Hindlimb muscle (tissue), 1 donor: ENCODE results near the gene TSPAN17. TPM values are rescaled to one million over a fixed set of nuclear protein-coding genes. Genes with fewer than 3 reads are reported as not detected.

Experiments used
- DNase-seq: peaks from one replicate; pipeline ENCODE4 v3.0.0-alpha.2; 2013
- polyA plus RNA-seq: library from polyadenylated mRNA; unstranded; fragments of 120-200 nt; gene quantifications from one replicate; pipeline ENCODE4 v1.2.1, GENCODE V29; 2013; ENCODE audit not compliant: insufficient read length

TSPAN17 gene
- polyA plus RNA-seq, 1 donor = 26.6 TPM

DNA sequence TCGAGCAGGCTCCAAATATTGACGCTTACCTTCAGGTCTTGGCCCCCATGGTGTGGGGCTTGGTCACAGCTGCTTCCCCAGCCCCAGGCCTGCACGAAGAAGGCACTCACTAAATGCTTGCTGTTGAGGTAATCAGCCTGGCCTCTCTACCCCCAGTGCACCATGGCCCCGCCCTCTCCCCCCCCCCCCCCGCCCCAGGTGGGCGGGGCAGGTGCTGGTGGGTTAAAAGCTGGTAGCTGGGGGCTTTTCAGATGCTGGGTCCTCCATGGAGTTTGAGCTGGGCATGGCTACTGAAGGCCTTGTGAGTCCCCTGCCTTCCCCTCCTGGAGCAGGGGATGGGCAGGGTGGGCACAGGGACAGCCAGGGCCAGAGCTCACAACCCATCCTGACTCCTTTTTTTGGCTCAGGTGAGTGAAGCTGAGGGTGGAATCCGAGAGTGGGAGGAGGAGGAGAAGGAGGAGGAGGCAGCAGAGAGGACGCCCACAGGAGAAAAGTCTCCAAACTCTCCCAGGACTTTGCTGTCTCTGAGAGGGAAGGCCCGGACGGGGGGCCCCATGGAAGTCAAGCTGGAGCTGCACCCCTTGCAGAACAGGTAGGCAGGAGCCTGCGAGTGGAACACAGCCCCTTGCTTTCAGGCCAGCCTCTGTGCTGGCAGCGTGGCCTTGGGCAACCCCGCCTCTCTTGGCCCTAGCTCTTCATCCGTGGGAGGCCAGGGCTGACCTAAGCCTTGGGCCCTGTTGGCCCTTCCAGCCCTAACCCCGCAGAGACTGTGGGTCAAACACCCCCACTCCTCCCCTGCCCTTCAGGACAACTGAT lies 4.4 kb upstream of the TSPAN17 start:
- DNase-seq = no peak

DNA sequence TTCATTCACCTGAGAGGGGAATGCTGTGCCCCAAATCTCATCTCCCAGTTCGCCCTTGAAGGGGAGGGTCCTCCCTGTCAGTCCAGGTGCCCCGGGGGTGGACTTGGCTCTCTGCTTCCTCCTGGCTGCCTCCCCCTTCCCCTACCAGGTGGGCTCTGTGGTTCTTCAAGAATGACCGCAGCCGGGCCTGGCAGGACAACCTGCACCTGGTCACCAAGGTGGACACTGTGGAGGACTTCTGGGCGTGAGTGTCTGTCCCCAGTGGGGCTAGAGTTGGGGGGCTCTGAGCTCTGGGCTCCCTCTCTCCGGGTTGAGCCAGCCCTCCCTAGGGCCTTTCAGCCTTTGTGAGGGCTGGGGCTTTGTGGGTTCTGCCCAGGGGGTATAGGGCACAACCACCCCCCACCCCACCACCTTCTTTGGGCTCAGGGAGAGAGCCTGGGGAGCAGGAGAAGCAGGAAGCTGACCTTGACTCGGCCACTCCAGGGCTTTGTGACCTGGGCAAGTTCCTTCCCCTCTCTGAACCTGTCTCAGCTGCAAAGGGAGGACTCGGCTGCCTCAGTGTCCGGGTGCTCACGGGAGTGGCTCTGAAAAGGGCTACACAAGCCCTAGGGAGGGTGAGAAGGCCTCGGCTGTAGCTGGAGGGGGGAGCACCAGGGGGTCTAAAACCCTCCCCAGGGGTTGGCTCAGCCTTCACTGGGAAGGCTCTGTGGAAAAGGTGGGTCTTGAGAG lies 3.6 kb upstream of the TSPAN17 start:
- no peak for DNase-seq

DNA sequence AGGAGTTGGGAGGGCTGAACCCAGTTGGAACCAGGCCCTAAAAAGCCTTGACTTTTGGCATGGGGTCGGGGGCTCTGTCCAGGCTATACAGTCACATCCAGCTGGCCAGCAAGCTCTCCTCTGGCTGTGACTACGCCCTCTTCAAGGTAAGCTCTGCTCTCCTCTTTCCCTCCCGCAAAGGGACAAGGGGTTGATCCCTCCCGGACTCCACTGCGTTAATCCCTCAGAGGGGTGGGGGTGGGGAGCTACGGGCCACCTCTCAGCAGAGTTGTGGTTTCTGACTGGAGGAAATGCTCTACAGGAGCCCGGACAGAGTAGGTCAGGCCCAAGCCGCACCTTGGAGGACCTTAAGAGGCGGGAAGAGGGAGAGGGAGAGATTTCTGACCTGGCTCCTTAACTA lies 3.0 kb upstream of the TSPAN17 start:
- DNase-seq = no peak

DNA sequence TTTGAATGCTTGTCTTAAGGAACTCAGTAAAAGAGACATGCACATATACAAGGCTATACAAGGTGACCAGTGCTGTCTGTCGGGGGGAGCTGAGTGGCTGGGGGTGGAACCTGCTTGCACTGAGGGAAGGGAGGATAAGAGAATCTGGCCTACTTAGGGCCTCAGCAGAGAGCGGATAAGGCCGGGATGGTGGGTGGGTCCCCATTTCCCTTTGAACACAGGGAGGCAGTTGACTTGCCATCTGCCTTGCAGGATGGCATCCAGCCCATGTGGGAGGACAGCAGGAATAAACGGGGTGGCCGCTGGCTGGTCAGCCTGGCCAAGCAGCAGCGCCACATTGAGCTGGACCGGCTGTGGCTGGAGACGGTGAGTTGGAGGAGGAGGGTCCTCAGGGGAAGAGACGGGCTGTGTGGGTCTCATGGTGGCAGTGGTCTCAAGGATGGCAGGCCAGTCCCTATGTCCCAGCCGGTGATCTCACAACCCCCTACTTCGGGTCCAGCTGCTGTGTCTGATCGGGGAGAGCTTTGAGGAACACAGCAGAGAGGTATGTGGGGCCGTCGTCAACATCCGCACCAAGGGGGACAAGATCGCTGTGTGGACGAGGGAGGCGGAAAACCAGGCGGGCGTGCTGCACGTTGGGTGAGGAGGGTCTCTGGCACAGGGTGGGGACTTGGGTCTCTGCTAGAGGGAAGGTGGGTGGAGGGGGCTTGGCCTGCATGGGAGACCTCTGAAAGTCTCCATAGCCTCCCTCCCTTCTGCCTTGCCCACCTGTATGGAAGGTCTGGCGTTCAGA lies 2.2 kb upstream of the TSPAN17 start:
- DNase-seq = no peak

DNA sequence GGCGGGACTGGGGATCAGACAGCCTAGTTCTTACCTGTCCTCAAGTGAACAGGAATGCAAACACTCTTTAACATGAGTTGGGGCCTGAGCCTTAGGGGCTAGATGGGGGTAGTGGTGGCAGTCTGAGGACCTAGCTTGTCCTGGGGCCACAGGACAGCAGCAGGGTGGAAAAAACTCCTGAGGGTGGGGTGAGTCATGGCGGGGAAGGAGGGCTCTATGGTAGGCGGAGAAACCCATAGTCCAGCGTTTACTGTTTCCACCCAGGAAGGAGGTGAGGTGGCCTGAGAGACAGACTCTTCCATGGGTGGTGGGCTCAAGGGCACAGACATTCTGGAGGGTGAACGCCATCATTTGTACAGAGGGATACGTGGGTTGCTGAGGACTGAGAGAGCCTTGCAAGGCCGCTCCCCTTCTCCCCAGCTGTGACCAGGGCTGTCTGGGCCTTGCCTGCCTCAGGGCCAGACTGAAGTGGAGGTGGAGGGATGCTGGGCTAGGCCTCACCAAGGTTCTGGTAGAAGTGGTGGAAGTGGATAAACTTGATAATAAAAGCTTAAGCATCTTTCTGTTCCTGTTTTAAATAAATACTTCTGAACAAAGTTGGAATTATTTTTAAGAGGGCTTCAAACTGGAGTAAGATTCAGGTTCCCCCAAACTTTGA lies 1.1 kb upstream of the TSPAN17 start:
- no peak for DNase-seq

DNA sequence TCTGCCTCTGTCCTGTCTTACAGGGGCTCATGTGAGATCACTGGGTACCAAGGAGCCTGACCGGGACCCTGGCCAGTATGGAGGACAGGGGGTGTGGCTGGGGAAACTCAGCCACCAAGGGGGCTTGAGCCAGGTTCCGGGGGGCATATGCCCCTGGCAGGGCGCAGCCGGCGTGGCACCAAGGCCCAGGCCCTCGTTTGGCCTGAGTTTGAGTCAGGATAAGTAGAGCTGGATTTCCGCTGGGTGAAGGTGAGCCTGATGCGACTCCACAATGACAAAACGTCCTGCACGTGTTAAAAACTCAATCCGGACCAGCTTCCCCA lies 616 bp upstream of the TSPAN17 start:
- no peak for DNase-seq

DNA sequence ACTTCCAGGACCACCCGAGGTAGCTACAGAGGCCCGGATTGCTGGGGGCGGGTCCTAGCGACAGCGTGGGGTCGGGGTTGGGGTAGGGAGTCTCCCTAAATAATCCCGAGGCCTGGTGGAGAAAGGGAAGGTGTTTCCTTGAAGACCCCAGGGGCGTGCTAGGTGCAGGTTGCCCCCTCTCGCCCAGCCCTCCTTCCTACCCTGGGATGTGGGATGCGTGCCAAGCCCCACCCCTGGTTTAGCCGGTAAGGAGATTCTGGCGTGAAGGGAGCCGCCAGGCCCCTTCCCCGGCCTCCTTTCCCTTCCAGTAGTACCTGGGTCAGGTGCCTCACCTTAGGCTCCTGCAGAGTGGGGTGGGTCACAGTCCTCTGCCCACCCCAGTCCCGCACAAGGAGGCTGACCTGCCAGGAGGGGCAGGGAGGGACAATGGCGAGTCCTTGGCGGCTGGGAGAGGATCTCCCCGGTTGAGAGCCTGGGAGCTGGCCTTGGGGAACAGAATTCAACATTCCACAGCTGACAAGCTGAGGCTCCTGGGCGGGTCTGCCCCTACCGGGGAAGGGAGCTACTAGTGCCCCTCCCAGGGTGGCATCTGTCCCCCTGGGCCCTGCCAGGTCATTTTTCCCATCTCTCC lies 674 bp downstream of the TSPAN17 start:
- DNase-seq = peak; percentile 43

DNA sequence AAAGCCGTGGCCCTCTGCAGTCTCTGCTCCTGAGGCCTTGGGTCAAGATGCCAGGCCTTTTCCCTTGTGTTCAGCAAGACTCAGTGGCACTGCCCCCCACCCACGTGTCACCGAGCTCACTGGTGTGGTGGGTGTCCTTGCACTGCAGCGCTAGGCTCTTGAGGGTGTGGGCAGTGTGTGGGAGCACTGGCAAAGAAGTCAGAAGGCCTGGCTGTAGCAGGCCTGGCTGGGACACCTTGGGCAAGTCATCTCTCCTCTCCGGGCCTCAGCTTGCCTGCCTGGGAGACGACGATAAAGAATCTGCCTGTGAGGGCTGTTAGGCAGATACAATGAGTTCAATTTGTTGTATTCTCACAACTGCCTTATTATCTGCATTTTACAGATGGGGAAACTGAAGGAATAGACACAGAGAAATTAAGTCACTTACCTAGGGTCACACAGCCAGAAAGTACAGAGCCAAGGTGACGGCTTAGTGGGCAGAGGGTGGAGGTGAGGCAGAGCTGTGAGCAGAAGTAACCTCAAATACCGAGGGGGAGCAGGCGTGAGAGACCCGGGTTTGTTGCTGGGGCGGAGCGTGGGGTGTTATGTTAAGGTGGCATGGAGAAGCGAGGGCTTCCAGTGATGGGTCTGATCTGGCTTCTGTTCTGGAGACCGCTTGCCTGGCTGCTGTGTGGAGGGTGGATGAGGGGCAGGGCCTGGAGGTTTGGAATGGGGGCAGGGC lies 1.4 kb downstream of the TSPAN17 start:
- no peak for DNase-seq

DNA sequence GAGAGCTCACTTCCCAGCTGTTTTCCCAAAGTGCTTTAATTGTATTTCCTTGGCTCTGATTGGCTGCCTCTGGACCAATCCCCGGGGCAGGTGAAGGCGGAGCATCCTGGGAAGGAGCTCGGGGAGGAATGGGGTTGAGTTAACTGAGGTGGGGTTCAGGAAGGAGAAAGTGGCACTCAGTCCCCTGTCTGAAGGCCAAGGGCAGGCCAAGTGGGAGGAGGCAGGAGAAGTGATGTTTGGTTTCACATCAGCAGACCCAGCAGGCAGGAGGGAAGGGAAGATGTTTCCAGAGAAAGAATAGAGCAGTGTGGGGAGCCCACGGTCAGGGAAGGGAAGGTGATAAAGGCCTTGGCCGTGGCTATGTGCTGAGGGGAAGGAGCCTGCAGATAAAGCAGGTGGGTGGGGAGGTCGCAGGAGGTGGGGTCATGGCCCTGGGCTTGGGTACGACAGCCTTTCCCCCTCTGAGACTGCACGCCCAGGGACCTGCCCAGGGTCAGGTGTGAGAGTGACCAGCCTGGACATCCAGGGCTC lies 3.1 kb downstream of the TSPAN17 start:
- DNase-seq = no peak

DNA sequence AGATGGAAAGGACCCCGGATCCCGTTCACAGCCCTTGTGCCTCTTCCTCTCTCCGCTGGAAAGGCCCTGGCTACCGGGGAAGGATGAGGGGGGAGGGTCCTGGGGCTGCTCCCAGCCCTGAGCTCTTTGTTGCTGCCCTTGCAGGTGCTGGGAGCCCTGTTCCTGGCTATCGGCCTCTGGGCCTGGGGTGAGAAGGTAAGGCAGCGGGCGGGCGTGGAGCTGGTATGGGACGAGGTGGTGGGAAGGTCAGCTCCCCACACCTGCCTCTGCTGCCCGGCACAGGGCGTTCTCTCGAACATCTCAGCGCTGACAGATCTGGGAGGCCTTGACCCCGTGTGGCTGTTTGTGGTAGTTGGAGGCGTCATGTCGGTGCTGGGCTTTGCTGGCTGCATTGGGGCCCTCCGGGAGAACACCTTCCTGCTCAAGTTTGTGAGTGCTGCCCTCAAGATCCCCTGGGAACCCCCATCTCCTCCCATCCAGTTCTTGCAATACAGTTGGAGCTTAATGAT lies 4.2 kb downstream of the TSPAN17 start:
- DNase-seq = no peak

DNA sequence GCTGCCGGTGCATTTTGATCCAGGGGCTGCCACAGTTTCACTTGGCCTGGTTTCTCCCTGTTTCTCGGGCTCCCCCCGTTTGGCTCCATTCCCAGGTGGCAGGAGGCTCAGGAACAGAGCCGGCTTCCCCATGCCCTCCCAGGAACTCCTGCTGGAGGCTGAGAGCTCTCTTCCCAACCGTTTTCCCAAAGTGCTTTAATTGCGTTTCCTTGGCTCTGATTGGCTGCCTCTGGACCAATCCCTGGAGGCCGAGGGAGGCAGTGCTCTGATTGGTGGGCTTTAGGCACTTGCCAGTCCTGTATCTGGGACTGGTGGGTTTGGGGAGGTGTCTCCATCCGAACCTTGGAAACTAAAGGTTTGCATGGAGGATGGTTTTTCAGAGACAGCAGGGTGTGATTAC lies 4.9 kb downstream of the TSPAN17 start:
- no peak for DNase-seq

DNA sequence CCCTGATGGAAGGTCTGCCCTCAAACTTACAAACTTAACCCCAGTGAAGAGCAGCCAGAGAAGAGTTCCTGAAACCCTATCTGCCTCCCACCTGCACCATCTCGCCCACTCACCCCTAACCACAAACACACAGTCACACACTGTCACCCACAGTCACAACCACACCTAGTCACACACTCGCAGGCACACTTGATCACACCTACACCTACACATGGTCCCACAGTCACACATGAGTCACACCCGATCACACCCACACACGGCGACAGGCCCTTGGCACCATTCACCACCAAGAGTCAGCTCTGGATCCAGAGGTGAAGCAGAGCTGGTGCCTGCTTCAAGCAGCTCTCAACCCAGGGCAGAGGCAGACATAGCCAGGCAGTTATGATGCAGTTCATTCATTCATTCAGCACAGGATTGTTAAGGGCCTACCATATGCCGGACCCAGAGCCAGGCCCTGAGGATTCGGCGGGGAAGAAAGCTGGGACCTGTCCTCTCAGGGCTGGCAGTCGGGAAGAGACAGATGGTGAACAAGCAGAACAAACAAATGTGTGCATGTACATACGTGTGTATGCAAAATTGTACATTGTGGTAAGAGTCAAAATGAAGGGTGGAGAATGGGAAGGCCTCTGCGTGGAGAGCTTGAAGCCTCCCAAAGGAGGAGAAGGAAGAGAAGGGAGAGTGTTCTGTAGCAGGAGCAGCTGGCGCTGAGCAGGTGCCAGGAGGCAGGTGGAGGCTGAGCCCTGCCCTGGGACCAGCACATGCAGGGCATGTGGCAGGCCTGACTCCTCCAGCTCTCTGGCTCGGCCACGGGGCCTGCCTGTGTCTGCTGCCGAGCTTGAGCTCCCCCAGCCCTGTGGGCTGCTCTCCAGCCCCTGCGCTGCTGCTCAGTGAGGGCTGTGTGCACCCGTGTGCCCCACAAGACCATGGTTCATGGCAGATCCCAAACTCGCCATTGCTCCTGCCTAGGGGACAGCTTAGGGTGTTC lies 6.4 kb downstream of the TSPAN17 start:
- DNase-seq = no peak

DNA sequence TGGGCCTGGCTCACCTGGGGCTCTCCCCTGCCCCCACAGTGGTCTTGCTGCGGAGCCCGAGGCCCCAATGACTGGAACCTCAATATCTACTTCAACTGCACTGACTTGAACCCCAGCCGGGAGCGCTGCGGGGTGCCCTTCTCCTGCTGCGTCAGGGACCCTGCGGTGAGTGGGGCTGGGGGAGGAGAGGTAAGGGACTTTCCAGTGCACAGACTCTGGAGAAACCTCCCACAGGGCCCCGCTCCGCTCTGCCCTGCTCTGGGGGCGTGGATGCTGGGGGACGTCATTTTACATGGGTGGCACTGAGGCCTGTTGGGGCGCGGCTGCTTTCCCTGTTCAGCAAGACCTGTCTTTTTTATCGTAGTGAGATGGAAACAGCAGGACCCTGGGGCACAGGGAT lies 7.6 kb downstream of the TSPAN17 start:
- DNase-seq = no peak

DNA sequence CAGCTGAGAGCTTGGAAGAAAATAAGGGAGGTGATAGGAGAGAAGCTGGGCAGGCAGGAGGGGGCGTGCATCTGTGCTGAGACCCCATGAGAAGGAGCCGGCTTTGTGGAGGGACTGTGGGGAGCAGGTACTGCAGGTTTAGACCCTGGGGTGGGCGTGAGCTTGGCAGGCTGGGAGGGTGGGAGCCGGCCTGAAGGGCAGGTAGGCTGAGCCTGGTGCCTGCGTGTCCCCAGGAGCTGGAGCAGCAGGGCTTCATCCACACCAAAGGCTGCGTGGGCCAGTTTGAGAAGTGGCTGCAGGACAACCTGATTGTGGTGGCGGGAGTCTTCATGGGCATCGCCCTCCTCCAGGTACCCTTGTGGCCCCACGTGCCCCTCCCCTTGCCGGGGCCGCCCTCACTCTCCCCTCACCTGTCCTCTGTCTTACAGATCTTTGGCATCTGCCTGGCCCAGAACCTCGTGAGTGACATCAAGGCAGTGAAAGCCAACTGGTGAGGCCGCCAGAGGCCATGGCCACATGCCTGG lies 9.2 kb downstream of the TSPAN17 start:
- no peak for DNase-seq

DNA sequence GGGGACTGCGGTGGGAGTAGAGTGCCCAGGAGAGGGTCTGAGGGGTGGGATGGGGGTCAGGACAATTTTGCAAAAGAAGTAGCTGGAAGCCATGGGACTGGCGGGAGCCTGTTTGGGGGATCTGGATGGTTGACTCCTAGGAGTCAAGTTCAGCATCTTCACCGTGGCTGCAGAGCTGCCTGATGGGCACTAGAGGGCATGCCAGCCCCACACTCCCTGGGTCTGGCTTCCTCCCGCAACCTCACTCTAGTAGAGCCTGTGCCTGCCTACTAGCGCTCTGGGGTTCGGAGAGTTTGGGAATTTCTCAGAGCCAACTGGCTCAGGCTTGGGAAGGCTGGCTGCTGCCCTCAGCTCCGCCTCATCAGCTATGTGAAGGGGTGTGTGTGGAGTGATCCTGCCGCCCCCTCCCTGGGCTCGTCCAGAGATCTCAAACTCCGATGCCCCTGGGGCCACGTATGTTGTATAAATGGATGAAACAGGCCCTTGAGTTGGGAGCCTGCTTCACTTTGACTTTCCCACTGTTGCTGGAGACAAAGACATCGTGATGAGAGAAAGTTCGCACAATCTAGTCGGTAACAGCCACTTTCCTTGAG lies 10.8 kb downstream of the TSPAN17 start:
- peak; percentile 59 for DNase-seq

DNA sequence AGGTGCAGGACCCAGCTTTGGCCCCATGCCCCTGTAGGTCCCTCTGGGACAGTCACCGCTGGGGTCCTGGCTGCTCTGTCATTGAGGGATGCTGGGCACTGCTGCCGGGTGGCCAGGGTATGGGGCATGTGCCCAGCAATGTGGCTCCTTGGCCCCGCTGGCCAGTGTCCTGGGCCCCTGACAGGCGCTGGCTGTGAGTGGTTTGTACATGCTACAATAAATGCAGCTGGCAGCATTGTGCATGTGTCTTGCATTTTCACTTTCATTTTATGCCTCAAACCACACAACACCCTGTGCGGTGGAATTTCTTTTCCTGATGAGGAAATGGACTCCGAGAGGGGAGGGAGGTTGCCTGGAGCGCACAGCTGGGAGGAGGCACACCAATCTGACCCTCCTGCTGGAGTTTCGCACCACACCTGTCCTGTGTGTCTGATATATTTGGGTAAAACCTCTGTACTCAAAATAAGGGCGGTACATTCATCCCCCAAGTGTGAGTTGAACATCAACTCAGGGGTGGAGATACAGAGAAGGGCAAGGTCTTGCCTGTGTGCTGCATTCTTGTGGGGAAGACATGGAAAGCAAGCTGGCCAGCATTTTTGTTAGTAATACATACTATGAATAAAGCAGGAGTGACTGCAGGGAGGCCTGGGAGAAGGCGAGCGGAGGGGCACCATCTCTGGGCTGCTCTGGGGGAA lies 11.7 kb downstream of the TSPAN17 start:
- DNase-seq = no peak

DNA sequence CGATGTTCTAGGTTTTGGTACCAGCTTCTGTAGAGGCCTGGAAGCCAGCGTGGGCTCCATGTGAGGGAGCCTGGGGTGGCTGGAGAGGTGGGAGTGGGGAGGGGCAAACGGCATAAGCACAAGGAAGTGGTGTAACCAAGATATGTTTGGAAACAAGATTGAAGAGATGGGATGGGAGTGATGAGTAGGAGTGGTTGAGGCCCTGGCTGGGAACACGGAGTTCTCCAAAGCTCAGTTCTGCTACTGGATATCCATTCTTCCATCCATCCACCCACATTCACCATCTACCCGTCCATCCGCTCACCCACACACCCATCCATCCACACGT lies 12.2 kb downstream of the TSPAN17 start:
- DNase-seq = no peak

DNA sequence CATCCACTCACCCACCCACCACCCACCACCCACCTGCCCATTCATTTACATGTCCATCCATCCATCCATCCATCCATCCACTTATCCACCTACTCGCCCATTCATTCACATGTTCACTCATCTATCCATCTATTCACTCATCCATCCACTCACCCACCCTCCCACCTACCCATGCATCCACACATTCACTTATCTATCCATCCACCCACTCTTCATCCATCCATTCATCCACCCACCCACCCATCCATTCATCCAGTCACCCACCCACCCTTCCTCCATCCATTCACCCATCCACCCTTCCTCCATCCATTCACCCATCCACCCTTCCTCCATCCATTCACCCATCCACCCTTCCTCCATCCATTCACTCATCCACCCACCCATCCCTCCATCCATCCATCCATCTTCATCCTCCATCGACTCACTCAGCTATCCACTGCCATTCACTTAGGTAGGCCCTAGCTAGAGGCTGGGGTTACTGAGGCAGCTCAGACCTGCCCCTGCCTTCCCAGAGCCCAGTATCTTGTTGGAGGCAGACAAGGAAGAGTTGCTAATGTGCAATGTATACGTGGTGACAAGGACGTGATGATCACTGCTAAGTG lies 12.7 kb downstream of the TSPAN17 start:
- no peak for DNase-seq

DNA sequence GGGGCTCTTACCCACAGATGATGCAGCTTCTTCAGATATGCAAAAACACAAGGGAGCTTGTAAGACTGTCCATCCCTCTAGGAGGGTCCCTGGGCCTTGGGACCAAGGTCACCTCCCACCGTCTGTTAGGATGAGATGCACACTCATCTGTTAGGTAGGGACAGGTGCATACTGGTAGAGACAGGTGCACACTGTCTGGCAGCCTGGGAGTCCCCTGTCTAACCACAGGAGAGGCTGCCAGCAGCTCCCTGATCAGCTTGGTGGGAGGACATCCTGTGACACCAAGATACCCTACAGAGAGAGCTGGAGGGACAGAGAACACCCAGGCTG lies 13.2 kb downstream of the TSPAN17 start:
- DNase-seq = no peak
